ENCODE data around the gene VPS8.

The VPS8 gene

GRCh38 chr3:184825121-184825820, 13.3 kb downstream of the VPS8 start:
- H3K4me3 ChIP-seq (ENCODE audit: low read depth, low read length) = no peak overlapping the region
- H3K9me3 ChIP-seq (ENCODE audit: control insufficient read depth, insufficient read depth, low read depth, low read length) = no peaks in the 10 kb centered on the region
- H3K4me1 ChIP-seq (ENCODE audit: control insufficient read depth, insufficient read depth, low read length) = no peaks in the 10 kb centered on the region
- ChIA-PET CTCF (no interaction called here), POLR2A (no interaction called here)
- peaks cover 4 to 10% of the 10 kb centered on the region in 2 experiments for H3K36me3 ChIP-seq (ENCODE audit: control insufficient read depth in 2 of 2, insufficient read depth in 1 of 2, low read length in 2 of 2)
- TF ChIP-seq ZNF274 (IDR thresholded peaks at IDR 0.05; ENCODE audit: low read length) = no peak
- no peak for TF ChIP-seq ZNF274 (tag by site-specific recombination; IDR thresholded peaks at IDR 0.05; ENCODE audit: borderline replicate concordance)
- no peak for TF ChIP-seq ZNF280D (tag by site-specific recombination; IDR thresholded peaks at IDR 0.05)
- no peak for TF ChIP-seq ZNF560 (tag by site-specific recombination; IDR thresholded peaks at IDR 0.05; ENCODE audit: borderline replicate concordance)
- TF ChIP-seq KLF8 (tag by site-specific recombination; IDR thresholded peaks at IDR 0.05) = no peak
- TF ChIP-seq ZNF302 (tag by site-specific recombination; IDR thresholded peaks at IDR 0.05; ENCODE audit: low read depth) = no peak
- no peak for TF ChIP-seq ZNF488 (tag by site-specific recombination; IDR thresholded peaks at IDR 0.05)
- TF ChIP-seq ZNF837 (tag by site-specific recombination; IDR thresholded peaks at IDR 0.05) = no peak
- no peak for TF ChIP-seq ZNF626 (tag by site-specific recombination; IDR thresholded peaks at IDR 0.05)
- no peak for TF ChIP-seq ZNF426 (tag by site-specific recombination; IDR thresholded peaks at IDR 0.05)
- TF ChIP-seq ZNF280C (tag by site-specific recombination; IDR thresholded peaks at IDR 0.05) = no peak
- TF ChIP-seq ZBTB20 (tag by site-specific recombination; IDR thresholded peaks at IDR 0.05) = no peak
- TF ChIP-seq BCL11B (tag by site-specific recombination; IDR thresholded peaks at IDR 0.05; ENCODE audit: low read depth) = no peak
- no peak for TF ChIP-seq EGR2 (tag by site-specific recombination; IDR thresholded peaks at IDR 0.05; ENCODE audit: low read depth)
- TF ChIP-seq ZNF777 (tag by site-specific recombination; IDR thresholded peaks at IDR 0.05; ENCODE audit: borderline replicate concordance) = no peak
- no peak for TF ChIP-seq SALL2 (tag by site-specific recombination; IDR thresholded peaks at IDR 0.05; ENCODE audit: borderline replicate concordance)
- TF ChIP-seq ZNF10 (tag by site-specific recombination; IDR thresholded peaks at IDR 0.05) = no peak
- no peak for TF ChIP-seq GLIS1 (tag by site-specific recombination; IDR thresholded peaks at IDR 0.05)
- no peak for TF ChIP-seq MYNN (tag by site-specific recombination; IDR thresholded peaks at IDR 0.05; ENCODE audit: borderline replicate concordance)
- no peak for TF ChIP-seq PBX3 (CRISPR knock-in tag; IDR thresholded peaks at IDR 0.05)
- TF ChIP-seq ZNF692 (tag by site-specific recombination; IDR thresholded peaks at IDR 0.05) = no peak
- H3K27ac ChIP-seq (ENCODE audit: extremely low read depth, low read depth, low read length) = no peak overlapping the region

All from HEK293 (cell line).